Right renal pelvis (tissue), 4 donors: ENCODE data around the gene RGS10. TPM values are rescaled to one million over a fixed set of nuclear protein-coding genes. Genes with fewer than 3 reads are reported as not detected.

Experiments used
- DNase-seq, 4 donors: peaks; one replicate each; pipeline ENCODE4 v3.0.0-alpha.2; 2013; ENCODE audit warnings: low read depth in 4 of 4, low spot score in 3 of 4, missing footprints in 1 of 4
- polyA plus RNA-seq, 4 donors: library from polyadenylated mRNA; unstranded; fragments of 120-200 nt; gene quantifications; one replicate each; pipeline ENCODE4 v1.2.1, GENCODE V29; 2013; ENCODE audit not compliant: insufficient read length in 4 of 4

Gene RGS10
- polyA plus RNA-seq, 4 donors: 33.3 to 40.7 (median 36.7) TPM

- no peak for DNase-seq
Measured at GRCh38 chr10:119453313-119453712, 89.2 kb downstream of the RGS10 start.

DNA sequence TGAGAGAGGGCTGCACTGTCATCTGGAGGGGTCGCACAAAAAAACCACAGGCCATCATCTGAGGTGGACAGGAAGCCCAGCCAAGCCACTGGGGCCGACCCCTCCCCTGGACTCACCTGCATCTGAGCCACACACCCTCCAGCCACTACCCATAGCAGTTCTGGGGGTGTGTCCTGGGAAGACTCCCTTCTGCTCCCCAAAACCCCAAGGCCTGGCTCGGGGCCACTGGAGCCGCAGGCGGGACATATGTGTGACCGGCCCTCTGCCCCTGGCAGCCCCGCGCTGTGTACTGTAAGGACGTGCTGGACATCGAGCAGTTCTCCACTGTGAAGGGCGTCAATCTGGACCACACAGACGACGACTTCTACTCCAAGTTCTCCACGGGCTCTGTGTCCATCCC is 90.1 kb downstream of the RGS10 start:
- no peak for DNase-seq

- no peak for DNase-seq
Measured at GRCh38 chr10:119451300-119451896, 91.1 kb downstream of the RGS10 start.

GRCh38 chr10:119450606-119451299 is 91.8 kb downstream of the RGS10 start:
- DNase-seq: no peak

Other genes starting within 250 kb of the RGS10 start
- gene TIAL1, start 54.2 kb upstream of the RGS10 start, polyA plus RNA-seq: 100 to 1,000 TPM; 143 to 194 (median 173) TPM
- 10 to 100 TPM; 29.4 to 36.0 (median 30.9) TPM for gene BAG3, start 108.7 kb upstream of the RGS10 start, polyA plus RNA-seq
- 10 to 100 TPM; 49.2 to 59.1 (median 58.1) TPM for gene INPP5F, start 183.3 kb upstream of the RGS10 start, polyA plus RNA-seq